Epithelial cell of esophagus (primary cell): ENCODE data around the gene ASB7.
"Not testable (repeated sequence)": the region's sequence is repeated elsewhere in the genome, so short reads cannot be mapped to it uniquely, and the experiment has no call there.

ENCODE experiments used
- DNase-seq: peaks from one replicate; pipeline ENCODE4 v3.0.0; 2010; ENCODE audit warnings: low read depth
- H3K4me3 ChIP-seq: 2 replicates; pipeline ENCODE4 v1.5.1; 2011; ENCODE audit warnings: mild to moderate bottlenecking, low read length, control low read depth
- CTCF ChIP-seq: IDR thresholded peaks from 2 replicates; pipeline ENCODE4 v1.5.1; 2011; ENCODE audit warnings: low read depth, mild to moderate bottlenecking, low read length, control low read depth, inconsistent platforms; ENCODE audit not compliant: insufficient read depth; ENCODE audit errors: missing control alignments

ASB7 gene

GRCh38 chr15:100580414-100580813, 22.0 kb upstream of the ASB7 start:
- TF ChIP-seq CTCF = no peak
- no peak overlapping the region for H3K4me3 ChIP-seq
- DNase-seq = no peak

GRCh38 chr15:100588638-100589242, 13.6 kb upstream of the ASB7 start:
- H3K4me3 ChIP-seq = no peak overlapping the region
- no peak for DNase-seq

GRCh38 chr15:100591163-100591562, 11.2 kb upstream of the ASB7 start:
- H3K4me3 ChIP-seq, DNase-seq: not testable (repeated sequence)

More at GRCh38 chr15:100588638-100589242, 13.6 kb upstream of the ASB7 start:
- no peak for TF ChIP-seq CTCF

- no peak for DNase-seq
- no peak for TF ChIP-seq CTCF
- H3K4me3 ChIP-seq = no peak overlapping the region
Observed at GRCh38 chr15:100591835-100592234, 10.6 kb upstream of the ASB7 start.

GRCh38 chr15:100592898-100593297, 9.5 kb upstream of the ASB7 start:
- no peak overlapping the region for H3K4me3 ChIP-seq
- DNase-seq = no peak
- no peak for TF ChIP-seq CTCF

GRCh38 chr15:100593431-100593830, 9.0 kb upstream of the ASB7 start:
- TF ChIP-seq CTCF = no peak
- no peak overlapping the region for H3K4me3 ChIP-seq
- no peak for DNase-seq

GRCh38 chr15:100595964-100596363, 6.4 kb upstream of the ASB7 start:
- no peak for TF ChIP-seq CTCF
- peak; percentile 26 for DNase-seq
- no peak overlapping the region for H3K4me3 ChIP-seq
